ENCODE results near the gene SLC38A9.
"Not testable (repeated sequence)": the region's sequence is repeated elsewhere in the genome, so short reads cannot be mapped to it uniquely, and the experiment has no call there.

The SLC38A9 gene

GRCh38 chr5:55608595-55609349, 103.4 kb downstream of the SLC38A9 start:
- no peak for DNase-seq

- DNase-seq, result not testable (repeated sequence)
These were observed 104.8 kb downstream of the SLC38A9 start for GRCh38 chr5:55607309-55607708.

GRCh38 chr5:55604611-55605067, 107.5 kb downstream of the SLC38A9 start:
- DNase-seq, result no peak

- DNase-seq, result no peak
These were observed 108.2 kb downstream of the SLC38A9 start for GRCh38 chr5:55603922-55604321.

DNA sequence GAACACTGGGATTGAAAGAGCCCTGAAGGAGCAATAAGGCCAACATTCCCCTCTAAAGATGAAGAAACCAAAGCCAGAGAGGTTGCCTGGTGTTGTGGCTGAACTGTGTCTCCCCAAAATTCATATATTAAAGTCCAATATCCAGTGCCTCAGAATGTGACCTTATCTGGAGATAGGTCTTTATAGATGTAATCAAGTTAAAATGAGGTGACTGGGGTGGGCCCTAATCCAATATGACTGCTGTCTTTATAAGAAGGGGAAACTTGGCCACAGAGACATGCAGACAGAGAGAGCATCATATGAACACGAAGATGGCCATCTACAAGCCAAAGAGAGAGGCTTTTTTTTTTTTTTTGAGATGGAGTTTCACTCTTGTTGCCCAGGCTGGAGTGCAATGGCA, 110.5 kb downstream of the SLC38A9 start:
- DNase-seq, result no peak

DNA sequence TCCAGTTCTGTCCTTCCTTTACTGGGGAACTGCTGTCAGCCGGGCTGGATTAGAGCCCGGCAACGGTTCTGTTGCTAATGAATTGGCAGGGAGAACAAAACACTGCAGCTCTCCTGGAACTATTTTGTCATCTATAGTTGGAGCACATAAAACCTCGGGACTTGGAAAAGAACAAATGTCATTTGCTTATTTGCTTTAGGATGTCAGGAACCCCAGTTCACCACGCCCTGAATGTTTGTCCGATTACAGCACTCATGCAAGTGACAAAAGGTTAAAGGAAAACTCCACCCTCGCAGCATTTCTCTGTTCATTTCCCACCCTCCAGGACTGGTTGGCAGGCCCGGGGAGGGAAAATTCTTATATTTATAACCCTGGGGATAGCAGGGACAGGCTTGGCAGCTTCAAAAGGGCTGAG, 110.9 kb downstream of the SLC38A9 start:
- DNase-seq, result peak; percentile 7

DNA sequence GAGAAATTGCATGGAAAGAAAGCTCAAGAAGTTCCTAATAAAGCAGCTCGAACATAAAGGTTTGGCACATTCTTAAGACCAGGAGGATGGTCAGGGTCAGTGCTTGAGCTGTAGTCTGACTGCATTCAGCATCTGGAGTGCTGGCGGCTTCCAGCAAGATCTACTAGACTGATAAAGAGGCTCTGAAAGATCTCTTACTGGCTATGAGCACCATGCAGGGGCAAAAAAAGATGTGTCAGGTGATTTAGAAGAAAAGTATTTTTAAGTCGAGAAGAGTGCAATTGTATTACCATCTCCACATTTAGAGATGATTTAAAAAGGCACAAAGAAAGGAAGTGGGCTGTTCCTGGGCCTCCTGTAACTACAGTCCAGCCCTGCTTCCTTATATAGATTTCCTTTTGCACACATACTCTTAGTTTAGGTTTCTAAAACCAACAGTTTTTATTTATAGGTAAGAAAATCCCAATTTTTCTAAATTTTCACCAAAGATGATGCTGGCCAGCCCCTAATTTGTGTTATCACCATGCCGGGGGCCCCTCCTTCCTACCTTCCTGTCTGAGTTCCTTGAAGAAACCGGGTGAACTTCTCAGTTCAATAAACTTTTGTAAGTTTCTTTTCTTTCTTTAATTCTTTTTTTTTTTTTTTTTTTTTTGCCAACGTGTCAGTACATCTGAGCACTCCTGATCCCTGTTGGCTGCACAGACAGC, 111.5 kb downstream of the SLC38A9 start:
- DNase-seq, result peak; percentile 8

GRCh38 chr5:55600086-55600485, 112.0 kb downstream of the SLC38A9 start:
- DNase-seq, result no peak

GRCh38 chr5:55599148-55600050, 112.7 kb downstream of the SLC38A9 start:
- no peak for DNase-seq

DNA sequence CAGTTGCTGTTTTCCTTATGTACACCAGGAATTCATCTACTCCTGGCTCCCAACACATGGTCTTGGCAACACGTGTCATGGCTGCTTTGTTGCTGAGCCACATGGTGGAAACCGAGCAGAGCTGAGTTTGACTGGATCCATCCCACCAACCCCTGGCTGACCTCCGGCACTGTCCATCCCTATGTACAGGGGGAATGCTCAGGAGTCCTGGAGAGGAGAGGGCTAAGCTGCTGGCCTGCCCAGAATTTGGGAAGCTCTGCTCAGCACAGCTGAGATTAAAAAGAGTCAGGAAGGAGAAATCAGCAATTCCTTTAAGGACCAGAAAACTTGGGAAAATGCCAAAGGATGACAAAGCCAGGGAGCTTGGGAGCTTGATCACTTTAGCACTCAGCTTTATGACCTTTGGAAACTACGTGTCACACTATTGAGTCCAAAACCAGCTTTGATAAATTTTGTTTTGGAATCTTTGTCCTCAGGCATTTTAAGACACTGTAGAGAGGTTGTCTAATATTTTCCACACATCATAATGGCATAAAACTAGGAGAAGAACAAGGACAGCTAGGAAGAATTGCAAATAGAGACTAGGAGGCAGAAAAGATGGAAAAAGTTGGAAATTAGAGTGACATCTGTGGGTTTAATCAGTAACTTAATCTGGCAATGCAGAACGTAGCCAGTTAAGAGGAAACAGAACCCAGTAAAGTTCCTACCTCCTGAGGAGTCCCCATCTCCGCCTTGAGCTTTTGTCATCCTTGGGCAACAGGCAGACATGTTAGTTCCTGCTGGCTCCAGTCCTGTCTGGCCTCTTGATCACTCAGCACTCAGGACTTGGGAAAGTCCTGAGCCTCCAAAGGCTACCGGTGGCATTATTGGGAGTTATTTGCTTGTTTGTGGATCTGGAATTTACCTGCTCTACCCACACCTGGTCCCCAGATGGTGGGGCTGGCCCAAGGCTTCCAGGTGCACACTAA, 114.8 kb downstream of the SLC38A9 start:
- no peak for DNase-seq

DNA sequence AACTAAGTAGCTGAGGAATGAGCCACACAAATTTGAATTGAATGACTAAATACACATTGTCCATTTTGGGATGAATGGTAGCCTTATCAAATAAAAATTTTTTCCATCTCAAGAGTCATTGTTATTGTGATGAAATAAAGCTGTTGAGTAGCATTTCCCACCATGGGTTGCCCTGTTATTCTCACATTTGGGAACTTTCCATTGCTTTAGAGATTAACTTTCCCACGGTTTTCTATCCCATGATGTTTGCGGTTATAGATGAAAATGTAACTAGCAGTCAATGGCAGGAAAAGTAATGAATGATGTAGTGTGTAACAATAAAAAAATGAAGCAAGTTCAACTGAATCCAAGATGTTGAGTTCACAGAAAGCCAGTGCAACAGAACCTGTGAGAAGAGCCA, 117.5 kb downstream of the SLC38A9 start:
- no peak for DNase-seq

DNA sequence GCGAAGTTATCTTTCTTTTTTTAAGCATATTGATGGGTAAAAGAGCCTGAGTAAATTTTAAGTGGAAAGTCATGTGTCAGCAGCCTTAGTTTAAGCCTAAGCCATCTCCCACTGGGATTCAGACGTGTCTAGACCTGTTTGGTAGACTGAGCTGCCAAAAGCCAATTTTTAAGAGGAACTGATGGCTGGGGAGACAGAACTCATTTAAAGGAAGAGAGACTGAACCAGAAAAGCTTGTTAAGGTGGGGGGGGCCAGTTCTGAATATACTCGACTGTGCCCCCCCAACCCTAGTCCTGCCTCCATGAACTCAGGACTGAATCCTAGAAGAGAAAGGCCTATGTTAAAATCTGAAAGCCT, 119.0 kb downstream of the SLC38A9 start:
- DNase-seq, result no peak

DNA sequence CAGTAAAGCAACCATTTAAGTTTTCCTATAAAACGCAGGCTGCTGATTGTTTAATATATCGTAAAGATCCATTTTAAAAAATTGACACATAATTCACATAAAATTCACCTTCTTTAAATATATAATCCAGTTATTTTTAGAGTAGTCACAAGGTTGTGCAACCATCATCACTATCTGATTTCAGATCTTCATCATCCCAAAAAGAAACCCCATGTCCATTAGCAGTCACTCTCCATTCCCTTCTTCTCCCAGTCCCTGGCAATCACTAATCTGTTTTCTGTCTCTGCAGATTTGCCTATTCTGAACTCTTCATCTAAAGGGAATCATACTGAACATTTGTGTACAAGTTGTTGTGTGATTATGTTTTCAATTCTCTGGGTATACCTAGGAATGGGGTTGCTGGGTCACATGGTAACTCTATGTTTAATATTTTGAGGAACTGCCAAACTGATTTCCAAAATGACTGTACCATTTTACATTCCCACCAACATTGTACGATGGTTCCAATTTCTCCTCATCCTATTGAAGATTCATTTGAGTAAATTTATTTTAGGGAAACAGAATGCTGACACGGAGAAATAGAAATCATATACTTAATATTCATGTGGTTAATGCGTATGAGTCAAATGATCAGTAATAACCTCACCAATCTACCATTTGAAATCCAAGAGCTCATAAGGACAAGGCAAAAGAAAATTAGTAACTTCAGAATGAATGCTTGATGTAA, 119.6 kb downstream of the SLC38A9 start:
- no peak for DNase-seq

DNA sequence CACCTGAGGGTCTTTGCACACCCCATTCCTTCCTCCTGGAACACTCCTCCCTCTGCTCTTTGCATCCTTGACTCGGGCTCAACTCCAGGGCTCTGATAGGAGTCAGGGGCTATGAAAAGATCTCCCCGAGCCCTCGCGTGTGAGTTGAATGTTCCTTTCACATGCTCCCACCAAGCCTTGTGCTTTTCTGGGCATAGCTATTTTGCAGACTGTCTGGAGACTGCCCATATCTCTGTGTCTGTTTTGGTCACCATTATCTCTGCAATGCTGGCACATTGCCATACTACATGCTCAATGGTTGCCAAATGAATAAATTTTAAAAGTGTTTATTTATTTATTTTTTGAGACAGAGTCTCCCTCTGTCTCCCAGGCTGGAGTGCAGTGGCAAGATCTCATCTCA, 120.4 kb downstream of the SLC38A9 start:
- no peak for DNase-seq

GRCh38 chr5:55585206-55585610, 126.9 kb downstream of the SLC38A9 start:
- no peak for DNase-seq

- no peak for DNase-seq
These were observed 127.5 kb downstream of the SLC38A9 start for GRCh38 chr5:55584398-55585205.

DNA sequence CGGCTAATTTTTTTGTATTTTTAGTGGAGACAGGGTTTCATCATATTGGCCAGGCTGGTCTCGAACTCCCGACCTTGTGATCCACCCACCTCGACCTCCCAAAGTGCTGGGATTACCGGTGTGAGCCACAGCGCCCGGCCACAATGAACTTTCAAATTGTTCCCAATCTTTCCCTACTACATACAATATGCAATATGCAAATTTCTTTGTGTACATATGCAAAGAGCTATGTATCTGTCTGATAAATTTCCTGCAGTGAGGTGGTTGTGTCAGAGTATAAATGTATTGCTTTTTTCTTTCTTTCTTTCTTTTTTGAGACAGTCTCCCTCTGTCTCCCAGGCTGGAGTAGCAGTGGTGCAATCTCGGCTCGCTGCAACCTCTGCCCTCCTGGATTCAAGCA, 128.5 kb downstream of the SLC38A9 start:
- DNase-seq, result no peak

DNA sequence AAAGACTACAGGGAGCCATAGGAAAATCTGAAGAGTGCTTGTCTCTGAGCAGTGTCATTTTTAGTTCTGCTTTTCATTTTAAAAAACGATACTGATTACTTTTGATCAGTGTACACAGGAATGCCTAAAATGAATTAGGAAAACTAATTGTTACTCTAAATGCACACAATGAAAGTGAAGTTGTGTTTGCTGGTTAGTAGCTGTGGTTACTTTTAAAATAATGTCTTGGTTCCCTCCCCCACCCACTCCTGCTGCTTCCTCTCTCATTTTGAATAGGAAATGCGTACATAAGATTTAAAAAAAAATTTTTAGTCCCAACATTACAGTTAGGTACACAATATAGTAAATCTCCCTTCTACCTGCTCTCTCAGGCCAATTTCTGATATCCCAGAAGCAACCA, 129.9 kb downstream of the SLC38A9 start:
- no peak for DNase-seq

DNA sequence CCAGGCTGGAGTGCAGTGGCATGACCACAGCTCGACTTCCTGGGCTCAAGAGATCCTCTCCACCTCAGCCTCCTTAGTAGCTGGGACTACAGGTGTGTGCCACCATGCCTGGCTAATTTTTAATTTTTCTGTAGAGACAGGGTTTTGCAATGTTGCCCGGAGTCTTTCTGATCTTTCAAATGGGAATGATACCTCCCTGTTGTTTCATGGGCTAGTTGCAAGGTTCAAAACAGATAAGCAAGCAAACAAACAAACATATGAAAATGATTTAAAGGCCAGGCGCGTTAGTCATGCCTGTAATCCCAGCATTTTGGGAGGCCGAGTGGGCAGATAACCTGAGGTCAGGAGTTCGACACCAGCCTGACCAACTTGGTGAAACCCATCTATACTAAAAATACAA, 132.1 kb downstream of the SLC38A9 start:
- DNase-seq, result no peak

GRCh38 chr5:55578771-55579170, 133.4 kb downstream of the SLC38A9 start:
- no peak for DNase-seq

Data from CD4-positive, alpha-beta T cell treated with Interleukin-17A for 4 hours (primary cell).